ENCODE results near the gene RAB29.

DNA sequence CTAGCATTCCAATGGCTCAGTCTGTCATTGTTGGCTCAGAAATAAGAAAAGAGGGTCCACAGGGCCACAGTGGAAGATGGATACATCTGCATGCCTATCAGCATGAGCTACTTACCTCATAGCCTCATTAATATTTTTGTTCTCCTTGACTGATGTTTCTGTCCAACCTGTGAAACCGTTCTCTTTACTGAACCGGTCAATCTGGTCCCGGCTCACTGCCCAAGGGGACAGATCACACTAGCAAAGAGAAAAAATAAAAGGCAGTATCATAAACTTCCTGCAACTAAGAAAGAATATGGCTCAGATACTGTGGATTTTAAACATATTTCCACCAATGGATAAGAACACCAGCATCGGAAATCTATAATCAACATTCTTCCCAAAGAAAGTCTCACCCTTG lies 4.7 kb downstream of the RAB29 start:
- TF ChIP-seq, protein P1, sequence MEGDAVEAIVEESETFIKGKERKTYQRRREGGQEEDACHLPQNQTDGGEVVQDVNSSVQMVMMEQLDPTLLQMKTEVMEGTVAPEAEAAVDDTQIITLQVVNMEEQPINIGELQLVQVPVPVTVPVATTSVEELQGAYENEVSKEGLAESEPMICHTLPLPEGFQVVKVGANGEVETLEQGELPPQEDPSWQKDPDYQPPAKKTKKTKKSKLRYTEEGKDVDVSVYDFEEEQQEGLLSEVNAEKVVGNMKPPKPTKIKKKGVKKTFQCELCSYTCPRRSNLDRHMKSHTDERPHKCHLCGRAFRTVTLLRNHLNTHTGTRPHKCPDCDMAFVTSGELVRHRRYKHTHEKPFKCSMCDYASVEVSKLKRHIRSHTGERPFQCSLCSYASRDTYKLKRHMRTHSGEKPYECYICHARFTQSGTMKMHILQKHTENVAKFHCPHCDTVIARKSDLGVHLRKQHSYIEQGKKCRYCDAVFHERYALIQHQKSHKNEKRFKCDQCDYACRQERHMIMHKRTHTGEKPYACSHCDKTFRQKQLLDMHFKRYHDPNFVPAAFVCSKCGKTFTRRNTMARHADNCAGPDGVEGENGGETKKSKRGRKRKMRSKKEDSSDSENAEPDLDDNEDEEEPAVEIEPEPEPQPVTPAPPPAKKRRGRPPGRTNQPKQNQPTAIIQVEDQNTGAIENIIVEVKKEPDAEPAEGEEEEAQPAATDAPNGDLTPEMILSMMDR (tag by site-specific recombination; IDR thresholded peaks at IDR 0.05) = no peak
- no peak for TF ChIP-seq ZSCAN23 (tag by site-specific recombination; IDR thresholded peaks at IDR 0.05)
- TF ChIP-seq, protein P2, sequence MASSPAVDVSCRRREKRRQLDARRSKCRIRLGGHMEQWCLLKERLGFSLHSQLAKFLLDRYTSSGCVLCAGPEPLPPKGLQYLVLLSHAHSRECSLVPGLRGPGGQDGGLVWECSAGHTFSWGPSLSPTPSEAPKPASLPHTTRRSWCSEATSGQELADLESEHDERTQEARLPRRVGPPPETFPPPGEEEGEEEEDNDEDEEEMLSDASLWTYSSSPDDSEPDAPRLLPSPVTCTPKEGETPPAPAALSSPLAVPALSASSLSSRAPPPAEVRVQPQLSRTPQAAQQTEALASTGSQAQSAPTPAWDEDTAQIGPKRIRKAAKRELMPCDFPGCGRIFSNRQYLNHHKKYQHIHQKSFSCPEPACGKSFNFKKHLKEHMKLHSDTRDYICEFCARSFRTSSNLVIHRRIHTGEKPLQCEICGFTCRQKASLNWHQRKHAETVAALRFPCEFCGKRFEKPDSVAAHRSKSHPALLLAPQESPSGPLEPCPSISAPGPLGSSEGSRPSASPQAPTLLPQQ (tag by site-specific recombination; IDR thresholded peaks at IDR 0.05) = no peak
- TF ChIP-seq, protein P3, sequence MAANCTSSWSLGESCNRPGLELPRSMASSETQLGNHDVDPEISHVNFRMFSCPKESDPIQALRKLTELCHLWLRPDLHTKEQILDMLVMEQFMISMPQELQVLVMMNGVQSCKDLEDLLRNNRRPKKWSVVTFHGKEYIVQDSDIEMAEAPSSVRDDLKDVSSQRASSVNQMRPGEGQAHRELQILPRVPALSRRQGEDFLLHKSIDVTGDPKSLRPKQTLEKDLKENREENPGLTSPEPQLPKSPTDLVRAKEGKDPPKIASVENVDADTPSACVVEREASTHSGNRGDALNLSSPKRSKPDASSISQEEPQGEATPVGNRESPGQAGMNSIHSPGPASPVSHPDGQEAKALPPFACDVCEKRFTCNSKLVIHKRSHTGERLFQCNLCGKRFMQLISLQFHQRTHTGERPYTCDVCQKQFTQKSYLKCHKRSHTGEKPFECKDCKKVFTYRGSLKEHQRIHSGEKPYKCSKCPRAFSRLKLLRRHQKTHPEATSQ (tag by site-specific recombination; IDR thresholded peaks at IDR 0.05) = no peak
- TF ChIP-seq, protein P4, sequence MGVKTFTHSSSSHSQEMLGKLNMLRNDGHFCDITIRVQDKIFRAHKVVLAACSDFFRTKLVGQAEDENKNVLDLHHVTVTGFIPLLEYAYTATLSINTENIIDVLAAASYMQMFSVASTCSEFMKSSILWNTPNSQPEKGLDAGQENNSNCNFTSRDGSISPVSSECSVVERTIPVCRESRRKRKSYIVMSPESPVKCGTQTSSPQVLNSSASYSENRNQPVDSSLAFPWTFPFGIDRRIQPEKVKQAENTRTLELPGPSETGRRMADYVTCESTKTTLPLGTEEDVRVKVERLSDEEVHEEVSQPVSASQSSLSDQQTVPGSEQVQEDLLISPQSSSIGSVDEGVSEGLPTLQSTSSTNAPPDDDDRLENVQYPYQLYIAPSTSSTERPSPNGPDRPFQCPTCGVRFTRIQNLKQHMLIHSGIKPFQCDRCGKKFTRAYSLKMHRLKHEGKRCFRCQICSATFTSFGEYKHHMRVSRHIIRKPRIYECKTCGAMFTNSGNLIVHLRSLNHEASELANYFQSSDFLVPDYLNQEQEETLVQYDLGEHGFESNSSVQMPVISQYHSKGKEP (tag by site-specific recombination; IDR thresholded peaks at IDR 0.05) = no peak
- TF ChIP-seq BCL11A (tag by site-specific recombination; IDR thresholded peaks at IDR 0.05; ENCODE audit: low read depth) = no peak
- no peak for TF ChIP-seq ZNF571 (tag by site-specific recombination; IDR thresholded peaks at IDR 0.05)
- no peak for TF ChIP-seq ZNF37A (tag by site-specific recombination; IDR thresholded peaks at IDR 0.05)
- TF ChIP-seq, protein P5, sequence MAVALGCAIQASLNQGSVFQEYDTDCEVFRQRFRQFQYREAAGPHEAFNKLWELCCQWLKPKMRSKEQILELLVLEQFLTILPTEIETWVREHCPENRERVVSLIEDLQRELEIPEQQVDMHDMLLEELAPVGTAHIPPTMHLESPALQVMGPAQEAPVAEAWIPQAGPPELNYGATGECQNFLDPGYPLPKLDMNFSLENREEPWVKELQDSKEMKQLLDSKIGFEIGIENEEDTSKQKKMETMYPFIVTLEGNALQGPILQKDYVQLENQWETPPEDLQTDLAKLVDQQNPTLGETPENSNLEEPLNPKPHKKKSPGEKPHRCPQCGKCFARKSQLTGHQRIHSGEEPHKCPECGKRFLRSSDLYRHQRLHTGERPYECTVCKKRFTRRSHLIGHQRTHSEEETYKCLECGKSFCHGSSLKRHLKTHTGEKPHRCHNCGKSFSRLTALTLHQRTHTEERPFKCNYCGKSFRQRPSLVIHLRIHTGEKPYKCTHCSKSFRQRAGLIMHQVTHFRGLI (tag by site-specific recombination; IDR thresholded peaks at IDR 0.05) = no peak
- TF ChIP-seq, protein P6, sequence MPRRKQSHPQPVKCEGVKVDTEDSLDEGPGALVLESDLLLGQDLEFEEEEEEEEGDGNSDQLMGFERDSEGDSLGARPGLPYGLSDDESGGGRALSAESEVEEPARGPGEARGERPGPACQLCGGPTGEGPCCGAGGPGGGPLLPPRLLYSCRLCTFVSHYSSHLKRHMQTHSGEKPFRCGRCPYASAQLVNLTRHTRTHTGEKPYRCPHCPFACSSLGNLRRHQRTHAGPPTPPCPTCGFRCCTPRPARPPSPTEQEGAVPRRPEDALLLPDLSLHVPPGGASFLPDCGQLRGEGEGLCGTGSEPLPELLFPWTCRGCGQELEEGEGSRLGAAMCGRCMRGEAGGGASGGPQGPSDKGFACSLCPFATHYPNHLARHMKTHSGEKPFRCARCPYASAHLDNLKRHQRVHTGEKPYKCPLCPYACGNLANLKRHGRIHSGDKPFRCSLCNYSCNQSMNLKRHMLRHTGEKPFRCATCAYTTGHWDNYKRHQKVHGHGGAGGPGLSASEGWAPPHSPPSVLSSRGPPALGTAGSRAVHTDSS (tag by site-specific recombination; IDR thresholded peaks at IDR 0.05) = no peak
- no peak for TF ChIP-seq ZFHX2 (tag by site-specific recombination; conservative IDR thresholded peaks at IDR 0.05)

Data from HEK293 (cell line).